SW 1271 (cell line): ENCODE data around the gene POLE4.

ENCODE experiments used
- DNase-seq, 2 experiments: peaks; one replicate each; lab custom pipeline; 2025; lab: John Stamatoyannopoulos, UW

The POLE4 gene, protein sequence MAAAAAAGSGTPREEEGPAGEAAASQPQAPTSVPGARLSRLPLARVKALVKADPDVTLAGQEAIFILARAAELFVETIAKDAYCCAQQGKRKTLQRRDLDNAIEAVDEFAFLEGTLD

GRCh38 chr2:74958274-74959105, at the start of gene POLE4:
POLE4 (plus strand) TSS chr2:74958643; CDS start chr2:74958680, 37 bp downstream.
- peak; percentile 76 to 77 for DNase-seq

DNA sequence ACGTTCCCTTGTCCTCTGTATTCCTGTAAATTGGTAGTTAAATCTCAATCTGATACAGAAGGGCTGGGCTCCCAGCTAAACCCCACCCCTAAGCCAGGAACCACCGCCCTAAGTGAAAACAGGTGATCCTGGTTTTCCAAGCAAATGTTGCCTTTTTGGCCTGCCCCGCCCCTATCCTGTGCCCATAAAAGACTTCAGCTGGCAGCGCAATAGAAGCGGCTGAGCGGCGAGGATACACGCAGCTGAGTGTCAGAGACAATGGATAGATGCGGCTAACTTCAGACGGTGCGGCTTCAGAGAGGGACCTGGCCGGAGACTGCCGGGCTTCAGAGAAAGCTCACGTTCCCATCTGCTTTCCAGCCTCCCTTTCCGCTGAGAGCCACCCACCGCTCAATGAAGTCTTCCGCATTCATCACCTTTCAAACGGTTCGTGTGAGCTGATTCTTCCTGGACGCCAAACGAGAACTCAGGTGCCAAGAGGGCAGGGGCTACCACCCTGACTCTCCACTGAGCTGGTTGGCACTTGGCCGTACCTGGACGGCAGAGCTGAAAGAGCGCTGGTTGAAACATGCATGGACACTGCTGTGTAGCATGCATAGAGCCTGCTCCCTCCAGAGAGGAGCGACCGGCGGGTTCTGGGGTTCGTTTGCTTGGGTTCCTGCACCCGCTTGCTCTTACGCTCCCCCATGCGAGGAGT, 49.5 kb upstream of the POLE4 start:
- DNase-seq: no peak

GRCh38 chr2:74910245-74910644, 48.2 kb upstream of the POLE4 start:
- no peak for DNase-seq

- DNase-seq: no peak
Observed at GRCh38 chr2:74911061-74911460, 47.4 kb upstream of the POLE4 start.

- no peak for DNase-seq
Observed at GRCh38 chr2:74915743-74916142, 42.7 kb upstream of the POLE4 start.

GRCh38 chr2:74916394-74916793, 42.0 kb upstream of the POLE4 start:
- no peak for DNase-seq

DNA sequence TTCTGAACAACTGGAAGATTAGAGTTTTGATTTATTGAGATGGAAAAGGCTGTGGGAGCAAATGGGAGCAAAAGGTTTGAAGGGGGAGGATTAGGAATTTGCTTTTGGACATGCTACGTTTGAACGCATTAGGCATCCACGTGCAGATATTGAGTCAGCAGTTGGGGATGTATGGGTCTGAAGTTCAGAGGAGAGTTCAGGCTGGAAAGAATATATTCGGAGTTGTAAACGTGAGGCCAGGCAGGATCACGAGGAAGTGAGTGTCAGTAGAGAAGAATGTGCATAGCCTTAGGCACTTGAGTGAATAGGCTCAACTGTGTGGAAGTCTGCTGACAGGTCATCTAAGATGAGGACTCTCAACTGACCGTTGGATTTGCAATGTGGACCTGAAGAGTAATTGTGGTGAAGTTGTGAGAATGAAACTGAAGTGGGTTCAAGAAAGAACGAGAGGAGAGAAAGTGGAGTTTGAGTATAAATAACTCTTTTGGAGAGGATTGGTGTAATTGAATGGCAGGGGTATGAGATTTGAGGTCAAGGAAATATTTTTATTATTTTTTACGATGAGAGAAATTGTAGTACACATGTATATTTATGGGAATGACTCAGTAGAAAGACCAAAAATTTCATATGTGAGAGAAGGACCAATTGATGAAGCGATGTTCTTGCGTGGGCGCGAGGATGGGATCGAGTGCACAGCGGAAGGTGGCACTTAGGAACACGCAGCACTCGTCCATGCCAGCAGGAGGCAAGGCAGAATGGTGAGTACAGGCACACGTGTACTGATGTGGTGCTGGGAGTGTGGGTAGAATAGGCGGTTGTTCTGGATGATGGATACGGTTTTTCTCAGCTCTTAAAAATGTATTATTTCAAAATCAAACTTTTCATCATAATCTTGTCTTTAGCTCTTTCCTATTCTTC, 40.5 kb upstream of the POLE4 start:
- DNase-seq: peak in 1 of 2 experiments; percentile 68

DNA sequence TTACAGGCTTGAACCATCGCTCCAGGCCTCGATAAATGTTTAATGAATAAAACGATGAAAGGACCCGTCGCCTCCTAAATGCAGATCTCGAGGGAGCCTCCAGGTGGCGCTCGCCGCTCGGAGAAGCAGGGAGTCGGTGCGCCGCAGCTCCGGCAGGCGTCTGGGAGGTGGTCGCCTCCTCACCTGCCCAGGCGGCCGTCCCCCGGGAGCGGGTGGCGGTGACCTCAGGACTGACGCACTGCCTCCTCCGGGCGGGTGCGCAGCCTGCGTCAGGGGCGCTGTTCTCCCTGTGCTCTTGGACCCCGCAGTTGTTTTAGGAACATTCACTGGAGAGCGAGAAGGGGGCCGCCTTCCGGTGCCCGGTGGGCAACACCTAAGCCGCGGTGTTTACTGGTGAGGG, 38.6 kb upstream of the POLE4 start:
- DNase-seq: no peak

DNA sequence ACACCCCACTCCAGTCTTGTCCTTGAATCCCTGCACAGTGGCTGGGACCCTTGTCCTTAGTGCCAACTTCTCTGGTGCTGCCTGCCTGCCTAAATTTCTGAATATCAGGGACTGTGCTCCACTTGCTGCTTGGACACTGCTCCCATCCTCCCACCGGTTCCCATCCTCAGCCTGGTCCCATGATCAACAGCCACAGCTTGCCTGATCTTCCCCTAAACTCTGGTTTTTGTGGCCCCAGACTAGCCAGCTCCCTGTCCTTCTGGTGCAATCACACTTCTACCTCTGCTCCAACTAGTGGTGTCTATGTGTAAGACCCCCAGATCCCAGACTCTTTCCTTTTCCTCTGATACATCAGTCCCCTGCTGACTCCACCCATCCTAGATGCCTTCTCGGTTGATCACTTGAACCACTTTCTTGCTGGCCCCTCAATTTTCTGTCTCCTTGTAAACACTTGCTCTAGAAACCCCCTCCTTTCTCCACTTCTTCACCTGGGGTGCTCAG, 37.2 kb upstream of the POLE4 start:
- no peak for DNase-seq

GRCh38 chr2:74922592-74923227, 35.7 kb upstream of the POLE4 start:
- DNase-seq: no peak

DNA sequence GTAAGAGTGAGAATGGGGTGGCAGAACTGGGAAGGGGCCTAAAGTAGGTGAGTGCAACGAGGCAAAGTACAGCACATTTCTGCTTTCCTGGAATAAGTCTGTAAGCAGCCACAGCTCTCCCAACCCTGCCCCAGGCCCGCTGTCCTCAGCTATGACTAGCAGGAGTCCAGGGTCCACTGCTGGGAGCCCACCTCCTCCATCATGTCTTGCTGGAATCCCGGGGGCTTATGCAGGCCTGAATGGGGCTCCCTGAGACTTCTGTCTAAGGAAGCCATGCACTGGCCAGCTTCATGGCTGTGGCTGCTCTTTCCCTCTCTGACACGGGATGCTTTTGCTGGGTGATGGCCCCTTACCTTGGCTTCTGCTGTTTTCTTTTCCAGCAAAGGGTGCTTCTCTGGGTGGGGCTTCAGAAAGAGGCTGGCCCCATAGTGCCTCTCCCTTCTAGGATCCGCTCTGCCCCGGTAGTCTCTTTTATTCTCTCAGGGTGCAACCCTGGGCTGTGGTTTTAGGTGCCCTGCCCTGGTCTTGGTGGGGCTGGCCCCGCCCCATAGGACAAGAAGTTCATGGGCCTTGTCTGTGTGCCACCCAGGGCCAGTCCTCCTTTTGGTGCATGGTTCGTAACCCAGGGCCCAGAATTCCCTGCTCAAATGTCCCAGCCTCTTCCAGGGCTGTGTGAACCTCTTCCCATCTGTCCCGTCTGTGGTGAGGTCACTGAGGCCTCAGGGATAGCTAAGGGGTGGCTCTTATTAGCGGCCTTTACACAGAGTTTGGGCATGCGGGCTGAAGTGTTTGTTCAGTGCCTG, 33.8 kb upstream of the POLE4 start:
- DNase-seq: no peak

DNA sequence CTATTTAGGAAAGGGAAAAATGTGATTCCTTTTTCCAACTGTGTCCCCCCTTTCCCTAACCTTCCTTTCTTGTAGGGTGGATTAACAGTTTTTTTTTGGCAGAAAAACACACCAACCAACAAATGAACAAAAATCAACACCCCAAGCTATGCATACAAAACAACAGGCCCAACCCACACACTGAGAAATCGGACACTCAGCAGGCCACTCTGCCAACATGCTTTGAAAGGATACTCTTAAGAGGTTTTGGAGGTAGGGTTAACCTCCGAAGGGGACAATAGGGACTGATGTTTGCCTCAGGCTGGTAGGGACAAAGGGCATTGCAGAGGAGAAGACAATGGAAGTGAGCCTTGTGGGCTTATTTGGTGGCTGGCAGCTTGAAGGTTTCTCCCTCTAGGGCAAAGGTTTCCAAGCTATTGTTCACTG, 33.1 kb upstream of the POLE4 start:
- DNase-seq: no peak

DNA sequence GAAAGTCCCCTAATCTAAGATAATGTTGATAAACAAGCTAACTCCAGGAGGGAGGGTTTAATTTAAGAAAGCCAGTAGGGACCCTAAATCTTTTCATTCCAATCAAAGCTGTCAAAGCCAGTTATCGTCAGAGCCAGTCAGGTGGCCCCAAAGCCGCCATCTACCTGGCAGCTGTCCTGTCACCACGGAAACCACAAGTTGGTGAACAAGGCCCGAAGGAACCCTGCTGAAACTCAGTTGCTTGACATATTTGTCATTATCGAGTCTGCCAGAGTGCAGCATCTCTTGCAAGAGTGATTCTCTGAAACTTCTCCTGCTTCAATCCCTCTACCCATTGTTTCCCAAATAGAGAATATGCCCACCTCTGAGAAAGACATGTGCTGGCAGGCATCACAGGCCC, 30.8 kb upstream of the POLE4 start:
- DNase-seq: no peak

- DNase-seq: no peak
Observed at GRCh38 chr2:74930811-74931486, 27.5 kb upstream of the POLE4 start.

DNA sequence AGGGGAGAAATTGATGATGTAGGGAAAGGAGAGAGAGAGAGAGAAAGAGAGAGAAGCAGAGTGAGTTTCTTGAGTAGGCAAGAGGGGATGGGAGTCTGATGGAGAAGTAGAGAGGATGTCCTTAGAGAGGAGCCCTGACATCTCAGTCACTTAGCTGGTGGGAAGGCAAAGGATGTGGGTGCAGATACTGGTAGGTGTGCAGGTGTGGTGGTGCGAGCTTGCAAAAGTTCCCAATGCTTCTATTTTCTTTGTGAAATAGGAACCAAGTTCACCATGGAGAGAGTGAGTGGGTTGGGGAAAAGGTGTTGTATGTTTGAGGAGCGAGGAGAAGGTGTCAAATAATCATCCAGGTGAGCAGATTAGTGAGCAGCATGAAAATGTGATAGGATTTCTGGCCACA, 26.5 kb upstream of the POLE4 start:
- DNase-seq: no peak

DNA sequence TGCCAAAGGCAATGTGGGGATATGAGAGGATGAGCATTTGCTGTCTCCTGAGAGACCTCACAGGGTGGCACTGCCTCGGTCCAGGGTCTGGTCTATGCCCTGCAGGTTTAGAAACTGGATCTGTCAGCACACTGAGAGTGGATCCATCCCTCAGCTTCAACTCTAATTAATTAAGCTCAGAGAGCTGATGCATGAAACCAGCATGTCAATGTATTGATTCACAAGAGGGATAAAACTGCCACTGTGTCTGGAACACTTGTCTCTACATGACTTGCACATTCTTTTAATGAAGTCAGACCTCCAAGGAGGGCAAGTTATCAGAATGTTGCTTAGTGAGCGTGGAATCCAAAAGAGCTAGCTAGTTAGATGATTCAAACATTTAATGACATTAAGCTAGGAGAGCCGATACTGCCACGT, 22.5 kb upstream of the POLE4 start:
- DNase-seq: no peak

DNA sequence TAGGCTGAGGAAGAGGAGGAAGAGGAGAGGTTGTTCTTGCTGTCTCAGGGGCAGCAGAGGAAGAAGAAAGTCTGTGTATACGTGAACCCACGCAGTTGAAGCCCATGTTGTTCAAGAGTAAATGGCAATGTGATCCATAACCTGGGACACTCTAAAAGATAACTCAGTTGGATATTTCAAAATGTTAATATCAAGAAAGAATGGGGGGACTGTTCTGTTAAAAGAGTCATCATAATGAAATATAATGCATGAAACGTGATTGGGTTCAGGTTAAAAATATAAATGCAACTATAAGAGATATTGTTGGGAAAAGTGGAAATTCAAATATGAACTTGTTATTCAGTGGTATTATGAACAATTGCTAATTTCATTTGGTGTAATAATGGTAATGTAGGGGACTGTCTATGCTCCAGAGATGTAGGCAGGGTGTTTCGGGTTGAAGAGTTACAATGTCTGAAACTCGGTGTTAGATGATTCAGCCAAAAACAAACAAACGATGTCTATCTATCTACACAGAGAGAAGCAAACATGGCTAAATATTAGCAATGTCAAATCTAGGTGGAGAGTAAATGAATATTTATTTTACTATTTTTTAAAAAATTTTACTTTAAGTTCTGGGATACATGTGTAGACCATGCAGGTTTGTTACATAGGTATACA, 21.1 kb upstream of the POLE4 start:
- no peak for DNase-seq

DNA sequence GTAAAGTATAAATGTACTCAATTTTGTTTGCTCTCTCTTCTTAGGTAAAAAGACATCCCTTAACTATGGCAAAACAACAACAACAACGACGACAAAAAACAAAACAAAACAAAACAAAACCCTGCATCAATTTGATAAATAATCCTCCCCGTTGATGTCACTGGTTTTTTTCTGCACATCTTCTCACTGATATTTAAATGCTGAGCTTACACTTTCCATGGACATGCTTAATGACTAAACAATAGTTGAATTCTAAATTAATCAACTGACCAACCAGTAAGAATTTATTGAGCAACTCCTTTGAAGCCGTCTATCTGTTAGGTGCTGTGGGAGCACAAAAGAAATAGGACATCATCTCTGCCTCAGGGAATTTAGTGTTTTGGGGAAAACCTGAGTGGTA, 20.2 kb upstream of the POLE4 start:
- DNase-seq: no peak
